Mucosa of descending colon (tissue), 3 donors: ENCODE data around the gene SMG6. TPM values are rescaled to one million over a fixed set of nuclear protein-coding genes. Genes with fewer than 3 reads are reported as not detected.

Experiments used
- ATAC-seq: fragments of 200-7000 bp; cut with Tn5 transposase; one replicate; pipeline ENCODE4 v1.9.1; 2020; ENCODE audit warnings: mild to moderate bottlenecking, moderate library complexity
- DNase-seq, 3 donors: peaks; one replicate each; pipeline ENCODE4 v3.0.0-alpha.2; 2020
- H3K36me3 ChIP-seq: fragments of 200-600 bp; one replicate; pipeline ENCODE4 v1.8.0; 2021; ENCODE audit warnings: low read depth, mild to moderate bottlenecking
- H3K4me1 ChIP-seq: fragments of 200-600 bp; one replicate; pipeline ENCODE4 v1.8.0; 2021; ENCODE audit warnings: low read depth, mild to moderate bottlenecking
- H3K4me3 ChIP-seq: fragments of 200-600 bp; one replicate; pipeline ENCODE4 v1.8.0; 2021; ENCODE audit warnings: mild to moderate bottlenecking
- H3K9me3 ChIP-seq: fragments of 200-600 bp; one replicate; pipeline ENCODE4 v1.8.0; 2021; ENCODE audit warnings: mild to moderate bottlenecking
- intact Hi-C, 2 donors: fragments of 100-400 bp; cut with DNase I in 1 of 2; cut with micrococcal nuclease in 1 of 2; formaldehyde crosslinking; loops; one replicate each; pipeline versions ENCODE4 v1.11.0 to v1.11.1; 2022; cut with DNase I, micrococcal nuclease
- total RNA-seq, 3 donors: library from RNA; stranded (reverse); fragmentation: NEBNext Ultra II Directional in 2 of 3; extraction: Animal tissue kit (Norgen Biotek cat#: 25700) in 2 of 3; gene quantifications; one replicate each; pipeline versions ENCODE4 v1.2.1 to v1.2.4, GENCODE V29; 2021 to 2023
- TF ChIP-seq, protein P1 (sequence below): fragments of 200-600 bp; IDR thresholded peaks from one replicate; pipeline ENCODE4 v1.8.0; 2022; ENCODE audit warnings: antibody characterized with exemption, mild to moderate bottlenecking
- donor health status: DM: no; HTN: no; CAD: no; lungs with moderate emphysema.
- donor health status: DM: no; HTN: no; CAD: no.
- donor health status: DM: no; HTN: yes; CAD: no.

SMG6 gene
- total RNA-seq, 3 donors from 2014 or later: 25.9 to 41.6 (median 38.8) TPM

DNA sequence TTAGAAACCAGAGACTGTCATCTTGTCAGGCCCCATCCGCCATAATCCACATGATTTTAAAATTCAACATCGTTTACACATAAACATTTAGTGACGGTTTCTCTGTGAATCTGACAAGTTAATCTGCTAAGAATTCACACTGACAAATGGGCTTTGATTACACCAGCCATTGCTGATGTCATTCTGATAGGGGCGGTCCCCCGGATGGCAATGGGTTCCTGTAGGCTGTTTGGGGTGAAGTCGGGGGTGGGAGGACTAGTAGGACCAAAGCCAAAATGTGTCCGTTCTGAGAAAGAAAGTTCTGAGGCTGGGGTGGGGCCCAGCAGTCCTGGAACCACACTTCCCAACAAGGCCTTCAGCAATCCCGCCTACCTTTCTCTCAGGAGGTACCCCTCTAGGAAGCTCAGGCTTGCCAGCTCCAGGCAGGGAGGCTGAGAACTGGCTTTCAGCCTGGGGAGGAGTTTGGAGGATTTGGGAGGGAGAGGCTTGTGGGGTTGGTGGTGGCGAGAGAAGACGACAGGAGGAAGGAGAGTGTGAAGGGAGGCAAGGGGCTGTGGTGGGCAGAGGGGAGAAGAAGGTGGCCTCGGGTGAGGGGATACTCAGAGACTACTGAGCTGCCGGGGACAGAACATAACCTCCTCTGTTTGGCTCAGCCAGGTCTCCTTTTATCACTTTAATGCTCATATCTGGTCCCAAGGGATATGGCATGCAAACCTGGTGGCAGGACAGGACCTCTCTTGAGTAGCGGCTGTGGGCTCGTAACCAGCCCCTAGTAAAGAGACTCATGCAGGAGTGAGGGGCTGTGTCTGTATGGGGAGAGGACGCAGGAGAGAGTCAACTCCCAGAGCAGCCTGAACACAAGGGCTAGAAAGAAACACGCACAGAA is 240.1 kb downstream of the SMG6 start:
- H3K9me3 ChIP-seq: no peaks in the 10 kb centered on the region
- peaks cover 19% of the 10 kb centered on the region for H3K4me1 ChIP-seq
- no peaks in the 10 kb centered on the region for H3K36me3 ChIP-seq
- TF ChIP-seq, protein P1, sequence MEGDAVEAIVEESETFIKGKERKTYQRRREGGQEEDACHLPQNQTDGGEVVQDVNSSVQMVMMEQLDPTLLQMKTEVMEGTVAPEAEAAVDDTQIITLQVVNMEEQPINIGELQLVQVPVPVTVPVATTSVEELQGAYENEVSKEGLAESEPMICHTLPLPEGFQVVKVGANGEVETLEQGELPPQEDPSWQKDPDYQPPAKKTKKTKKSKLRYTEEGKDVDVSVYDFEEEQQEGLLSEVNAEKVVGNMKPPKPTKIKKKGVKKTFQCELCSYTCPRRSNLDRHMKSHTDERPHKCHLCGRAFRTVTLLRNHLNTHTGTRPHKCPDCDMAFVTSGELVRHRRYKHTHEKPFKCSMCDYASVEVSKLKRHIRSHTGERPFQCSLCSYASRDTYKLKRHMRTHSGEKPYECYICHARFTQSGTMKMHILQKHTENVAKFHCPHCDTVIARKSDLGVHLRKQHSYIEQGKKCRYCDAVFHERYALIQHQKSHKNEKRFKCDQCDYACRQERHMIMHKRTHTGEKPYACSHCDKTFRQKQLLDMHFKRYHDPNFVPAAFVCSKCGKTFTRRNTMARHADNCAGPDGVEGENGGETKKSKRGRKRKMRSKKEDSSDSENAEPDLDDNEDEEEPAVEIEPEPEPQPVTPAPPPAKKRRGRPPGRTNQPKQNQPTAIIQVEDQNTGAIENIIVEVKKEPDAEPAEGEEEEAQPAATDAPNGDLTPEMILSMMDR: no peak
- no peak overlapping the region for H3K4me3 ChIP-seq
- ATAC-seq: no peak
- intact Hi-C loops: no loop called here
- no peak for DNase-seq

DNA sequence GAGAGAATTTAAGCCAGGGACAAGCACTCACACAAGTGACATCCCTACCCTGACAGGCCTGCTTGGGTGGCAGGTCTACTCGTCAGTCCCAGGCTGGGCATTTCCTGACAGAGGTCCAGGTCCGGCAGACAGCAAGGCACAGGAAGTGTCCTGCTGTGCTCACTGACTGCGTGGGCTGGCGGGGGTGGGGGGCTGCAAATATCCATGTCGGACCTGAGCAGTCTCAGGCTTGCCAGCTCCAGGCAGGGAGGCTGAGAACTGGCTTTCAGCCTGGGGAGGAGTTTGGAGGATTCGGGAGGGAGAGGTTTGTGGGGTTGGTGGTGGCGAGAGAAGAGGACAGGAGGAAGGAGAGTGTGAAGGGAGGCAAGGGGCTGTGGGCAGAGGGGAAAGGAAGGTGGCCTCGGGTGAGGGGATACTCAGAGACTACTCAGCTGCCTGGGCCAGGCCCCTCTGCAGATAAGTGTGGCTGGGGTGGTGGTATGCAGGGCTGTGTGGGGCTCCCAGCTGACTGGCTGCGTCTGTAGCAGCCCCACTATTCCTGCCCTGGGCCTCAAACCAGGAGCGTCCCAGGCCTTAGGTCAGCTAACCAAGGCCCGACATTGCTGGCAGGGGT is 240.9 kb downstream of the SMG6 start:
- Histone ChIP-seq H3K36me3 (no peaks in the 10 kb centered on the region), H3K4me3 (no peak overlapping the region), H3K4me1 (peaks cover 25% of the 10 kb centered on the region), H3K9me3 (no peaks in the 10 kb centered on the region)
- intact Hi-C loops: no loop called here
- DNase-seq (no peak), ATAC-seq (no peak)
- TF ChIP-seq, protein P1: no peak

DNA sequence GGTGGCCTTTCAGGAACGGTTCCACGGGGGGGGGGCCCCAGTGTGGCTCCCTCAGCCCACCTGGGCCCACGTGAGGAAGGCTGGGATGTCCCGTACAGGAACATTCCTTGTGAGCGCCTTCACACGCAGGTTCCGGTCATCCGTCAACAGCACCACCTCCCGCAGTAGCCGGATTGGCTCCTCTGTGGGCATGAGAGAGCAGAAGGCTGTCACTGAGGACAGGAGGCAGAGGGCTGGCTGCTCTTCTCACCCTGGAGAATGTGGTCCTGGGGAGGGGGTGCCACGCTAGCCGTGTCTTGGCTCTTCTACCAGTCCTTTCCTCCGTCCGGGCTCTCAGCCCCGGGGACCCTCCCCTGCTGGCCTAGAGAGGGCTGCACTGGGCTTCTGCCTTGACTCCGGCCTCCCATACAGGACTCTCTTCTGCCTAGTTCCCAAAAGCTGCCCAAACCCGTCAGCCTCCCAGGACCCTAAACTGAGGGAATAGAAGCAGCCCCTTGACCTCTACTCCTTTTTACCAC is 242.1 kb downstream of the SMG6 start:
- Histone ChIP-seq H3K36me3 (no peaks in the 10 kb centered on the region), H3K4me3 (no peak overlapping the region)
- intact Hi-C loops: no loop called here

DNA sequence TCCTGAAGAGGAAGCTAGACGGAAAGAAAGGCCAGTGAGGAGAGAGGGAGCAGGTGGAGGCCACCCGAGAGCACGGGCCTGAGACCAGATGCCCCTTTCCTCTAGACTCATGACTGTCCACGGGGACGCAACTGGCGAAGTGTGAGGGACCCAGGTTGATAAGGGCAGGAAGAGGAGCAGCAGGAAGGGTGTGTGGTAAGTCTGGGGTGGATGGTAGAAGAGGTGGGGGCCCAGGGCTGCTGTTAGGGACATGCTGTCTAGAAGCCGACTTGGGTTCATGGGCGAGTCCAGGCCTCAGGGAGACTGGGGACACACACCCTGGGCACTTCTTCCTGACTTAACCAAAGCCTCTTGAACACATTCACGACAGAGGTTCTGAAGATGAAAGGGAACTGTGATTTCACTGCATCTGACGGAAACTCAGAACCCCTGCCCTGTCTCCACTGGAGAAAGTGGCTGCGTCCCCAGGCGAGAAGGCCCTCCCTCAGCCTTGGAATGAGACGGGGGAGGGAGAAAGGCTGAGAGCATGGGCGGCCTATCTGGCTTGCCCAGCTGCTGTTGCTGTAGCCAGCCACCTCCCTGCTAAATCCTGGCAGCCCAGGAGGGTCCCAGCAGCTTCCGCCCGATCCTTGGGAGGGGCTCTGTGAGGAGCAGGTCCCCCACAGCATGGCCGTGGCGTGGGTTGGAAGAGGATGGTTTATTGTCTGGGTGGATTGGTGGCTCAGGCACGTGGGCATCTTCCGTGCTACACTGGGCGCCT is 242.7 kb downstream of the SMG6 start:
- intact Hi-C loops: no loop called here
- peaks cover 36% of the 10 kb centered on the region for H3K4me1 ChIP-seq
- H3K9me3 ChIP-seq: no peaks in the 10 kb centered on the region
- H3K4me3 ChIP-seq: no peak overlapping the region
- H3K36me3 ChIP-seq: no peaks in the 10 kb centered on the region
- TF ChIP-seq, protein P1: no peak
- no peak for ATAC-seq
- DNase-seq: peak in 1 of 3 donors; percentile 52

More for the DNA sequence above, 242.1 kb downstream of the SMG6 start:
- DNase-seq (no peak), ATAC-seq (no peak)
- TF ChIP-seq, protein P1: no peak
- peaks cover 34% of the 10 kb centered on the region for H3K4me1 ChIP-seq
- no peaks in the 10 kb centered on the region for H3K9me3 ChIP-seq

DNA sequence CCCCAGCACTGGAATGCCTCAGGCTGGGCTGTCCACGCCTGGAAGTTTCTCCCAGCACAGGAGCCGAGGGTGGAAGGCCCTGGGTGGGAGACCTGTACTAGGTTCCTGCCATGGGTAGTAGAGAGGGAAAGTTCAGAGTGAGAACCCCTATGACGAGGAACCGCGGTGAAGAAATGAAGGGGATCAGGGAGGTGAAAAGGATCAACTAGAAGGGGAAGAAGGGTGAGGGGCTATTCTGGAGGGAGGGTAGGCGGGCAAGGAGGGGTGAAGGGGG is 243.3 kb downstream of the SMG6 start:
- ATAC-seq: no peak
- Histone ChIP-seq H3K4me1 (peaks cover 33% of the 10 kb centered on the region), H3K4me3 (no peak overlapping the region), H3K36me3 (no peaks in the 10 kb centered on the region), H3K9me3 (no peaks in the 10 kb centered on the region)
- TF ChIP-seq, protein P1: no peak
- DNase-seq: no peak
- intact Hi-C loops: no loop called here
